OCI-LY1 (cell line): ENCODE results near the gene EIF2AK2.

ENCODE experiments used
- CTCF ChIP-seq: fragments of 200-600 bp; sonication (generic), shearing (Covaris generic); IDR thresholded peaks from 2 replicates; pipeline ENCODE4 v1.5.1; 2017; ENCODE audit warnings: mild to moderate bottlenecking, antibody characterized with exemption, low read length, moderate library complexity, mixed read lengths
- EZH2 ChIP-seq: fragments of 200-600 bp; sonication (generic), shearing (Covaris generic); IDR thresholded peaks from 2 replicates; pipeline ENCODE4 v1.8.0; 2017; ENCODE audit warnings: borderline replicate concordance, mixed run types, mild to moderate bottlenecking, antibody characterized with exemption, low read length, moderate library complexity, mixed read lengths

DNA sequence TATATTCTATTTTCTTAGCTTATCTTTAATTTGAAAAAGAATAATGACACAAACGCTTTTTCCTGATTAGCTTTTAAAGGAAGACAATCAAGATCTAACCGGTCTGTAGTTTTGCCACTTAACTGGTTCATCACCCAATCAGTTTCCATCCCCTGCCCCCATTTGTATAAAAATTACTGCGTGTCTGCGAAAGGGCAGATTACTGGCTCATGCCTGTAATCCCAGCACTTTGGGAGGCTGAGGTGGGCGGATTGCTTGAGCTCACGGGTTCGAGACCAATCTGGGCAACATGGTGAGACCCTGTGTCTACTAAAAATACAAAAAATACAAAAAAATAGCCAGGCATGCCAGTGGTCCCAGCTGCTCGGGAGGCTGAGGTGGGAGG lies 41.9 kb upstream of the EIF2AK2 start:
- TF ChIP-seq CTCF, result no peak
- no peak for TF ChIP-seq EZH2
